BE2C (cell line): ENCODE data around the gene INO80.

Source experiments
- DNase-seq: peaks from one replicate; pipeline ENCODE4 v3.0.0-alpha.2; 2020
- H3K27me3 ChIP-seq: fragments of 250-450 bp; sonication (Bioruptor Pico); 2 replicates; pipeline ENCODE4 v1.5.1; 2020; ENCODE audit warnings: mild to moderate bottlenecking
- H3K36me3 ChIP-seq: fragments of 250-450 bp; sonication (Bioruptor Pico); 2 replicates; pipeline ENCODE4 v1.5.1; 2020; ENCODE audit warnings: mild to moderate bottlenecking
- H3K4me1 ChIP-seq: fragments of 250-450 bp; sonication (Bioruptor Pico); 2 replicates; pipeline ENCODE4 v1.5.1; 2020
- H3K4me3 ChIP-seq: 2 replicates; pipeline ENCODE4 v1.5.1; 2011; ENCODE audit warnings: low read depth, low read length
- H3K9me3 ChIP-seq: fragments of 250-450 bp; sonication (Bioruptor Pico); 2 replicates; pipeline ENCODE4 v1.5.1; 2020
- CTCF ChIP-seq: IDR thresholded peaks from 2 replicates; pipeline ENCODE4 v1.5.1; 2012; ENCODE audit warnings: mild to moderate bottlenecking, low read depth, low read length

Gene INO80

DNA sequence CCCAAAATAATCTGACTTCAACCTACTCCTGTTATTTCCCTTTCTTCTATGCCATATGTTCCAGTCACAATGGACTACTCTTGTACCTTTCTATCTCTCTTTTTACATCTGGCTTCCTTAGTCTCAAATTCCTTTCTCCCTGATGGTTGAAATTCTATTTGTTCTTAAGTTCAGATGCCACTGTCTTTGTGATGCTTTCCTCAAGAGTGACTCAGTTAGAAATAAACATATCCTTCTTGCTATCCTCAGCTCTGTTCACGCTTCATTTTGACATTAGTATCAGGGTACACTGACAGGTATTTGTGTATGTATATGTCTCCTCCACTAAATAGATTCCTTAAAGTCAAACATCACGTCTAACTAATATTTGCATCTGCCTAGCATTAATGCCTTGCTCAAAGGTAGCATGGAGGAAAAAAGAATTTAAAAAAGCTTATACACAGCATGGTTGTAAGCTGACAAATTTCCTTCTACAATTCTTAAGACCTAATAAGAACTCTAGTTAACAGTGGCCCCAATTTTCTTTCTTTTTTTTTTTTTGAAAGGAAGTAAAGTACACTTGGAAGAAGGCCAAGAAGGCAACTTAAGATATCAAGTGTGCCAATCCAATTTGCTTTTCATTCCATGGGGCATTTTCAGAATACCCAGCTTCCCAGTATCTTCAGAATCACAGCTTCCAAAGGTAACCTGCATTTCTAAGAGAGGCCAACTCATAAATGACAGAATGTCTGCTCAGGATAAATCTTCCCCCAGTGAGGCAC, 104.8 kb downstream of the INO80 start:
- Histone ChIP-seq H3K36me3 (peaks cover 45% of the 10 kb centered on the region), H3K4me1 (no peaks in the 10 kb centered on the region)
- DNase-seq = no peak

GRCh38 chr15:41010345-41010744, 105.7 kb downstream of the INO80 start:
- H3K9me3 ChIP-seq = no peaks in the 10 kb centered on the region
- peaks cover 38% of the 10 kb centered on the region for H3K36me3 ChIP-seq
- no peak for TF ChIP-seq CTCF
- no peaks in the 10 kb centered on the region for H3K27me3 ChIP-seq
- H3K4me3 ChIP-seq = no peak overlapping the region
- DNase-seq = no peak
- H3K4me1 ChIP-seq = no peaks in the 10 kb centered on the region

More for the DNA sequence above, 104.8 kb downstream of the INO80 start:
- TF ChIP-seq CTCF = no peak
- no peak overlapping the region for H3K4me3 ChIP-seq
- H3K27me3 ChIP-seq = no peaks in the 10 kb centered on the region
- H3K9me3 ChIP-seq = no peaks in the 10 kb centered on the region

DNA sequence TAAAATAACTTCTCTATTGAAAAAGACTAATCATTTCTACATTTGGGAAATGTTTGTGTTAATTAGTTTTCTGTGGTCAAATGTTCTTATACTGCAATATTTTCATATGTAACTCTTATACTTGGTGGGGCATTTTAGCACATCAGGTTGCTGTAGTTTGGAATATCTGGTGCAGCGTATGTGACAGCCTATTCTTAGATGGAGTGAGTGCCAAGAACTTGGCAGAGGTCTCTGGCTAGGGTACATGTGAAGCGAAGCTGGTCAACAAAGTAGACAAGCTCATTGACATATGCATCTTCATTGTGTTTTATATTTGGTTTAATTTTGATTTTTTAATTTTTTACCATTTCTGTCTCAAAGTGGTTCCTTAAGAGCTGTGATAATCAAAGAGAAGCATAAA, 109.6 kb downstream of the INO80 start:
- no peaks in the 10 kb centered on the region for H3K4me1 ChIP-seq
- peaks cover 42% of the 10 kb centered on the region for H3K36me3 ChIP-seq
- no peak for DNase-seq
- no peak for TF ChIP-seq CTCF
- no peaks in the 10 kb centered on the region for H3K27me3 ChIP-seq
- no peak overlapping the region for H3K4me3 ChIP-seq
- H3K9me3 ChIP-seq = no peaks in the 10 kb centered on the region

DNA sequence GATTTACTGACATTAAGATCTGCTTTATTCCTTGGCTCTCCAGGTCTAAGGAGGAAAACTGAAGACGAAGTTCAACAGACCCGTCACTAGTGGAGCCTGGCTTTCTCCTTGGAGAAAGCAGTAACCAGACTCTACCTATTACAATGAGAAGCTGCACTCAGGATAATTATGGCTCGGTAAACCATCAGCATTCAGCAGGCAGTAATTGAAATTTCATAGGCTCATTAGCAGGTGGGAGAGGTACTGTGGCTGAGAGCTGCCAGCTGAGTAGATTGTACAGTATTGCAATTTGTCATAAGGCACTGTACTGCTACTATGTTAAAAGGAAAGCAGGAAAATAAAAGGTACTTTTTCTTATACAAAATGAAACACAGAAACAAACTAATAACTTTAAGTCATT, 111.6 kb downstream of the INO80 start:
- H3K27me3 ChIP-seq = no peaks in the 10 kb centered on the region
- peaks cover 44% of the 10 kb centered on the region for H3K36me3 ChIP-seq
- no peaks in the 10 kb centered on the region for H3K4me1 ChIP-seq
- no peak for DNase-seq
- no peak overlapping the region for H3K4me3 ChIP-seq
- TF ChIP-seq CTCF = no peak
- no peaks in the 10 kb centered on the region for H3K9me3 ChIP-seq

DNA sequence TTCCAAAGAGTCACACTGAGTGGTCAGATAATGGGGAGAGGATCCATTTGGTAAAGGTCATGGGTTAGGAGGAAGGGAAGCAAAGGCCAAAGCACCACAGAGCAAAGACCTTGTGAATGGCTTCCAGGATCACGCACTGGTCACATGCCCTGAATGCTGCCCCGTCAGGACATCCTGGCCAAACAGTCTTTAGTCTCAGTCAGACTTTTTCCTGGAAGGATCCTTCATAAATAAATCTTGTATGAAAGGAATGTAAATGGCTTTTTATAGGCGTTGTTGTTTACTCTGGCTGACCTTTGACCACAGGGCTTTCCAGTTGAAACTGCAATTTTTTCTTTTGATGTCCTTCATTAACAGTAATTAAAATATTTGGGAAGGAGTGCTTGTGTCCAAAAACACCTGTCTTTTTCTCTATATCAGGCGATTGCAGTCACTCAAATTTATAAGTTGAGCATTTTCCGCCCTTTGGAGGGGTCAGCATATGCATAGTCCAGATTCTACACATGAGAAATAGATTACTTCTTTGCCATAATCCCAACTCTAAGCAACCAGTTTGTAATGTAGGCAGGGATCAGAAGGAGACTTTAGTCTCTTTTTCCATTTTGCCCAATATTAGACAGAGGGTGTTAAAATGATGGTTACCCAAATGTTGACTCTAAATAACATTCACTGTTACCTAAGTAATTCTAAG, 114.4 kb downstream of the INO80 start:
- Histone ChIP-seq H3K4me3 (no peak overlapping the region), H3K36me3 (peaks cover 49% of the 10 kb centered on the region), H3K9me3 (no peaks in the 10 kb centered on the region), H3K4me1 (no peaks in the 10 kb centered on the region), H3K27me3 (no peaks in the 10 kb centered on the region)
- no peak for DNase-seq
- TF ChIP-seq CTCF = no peak

DNA sequence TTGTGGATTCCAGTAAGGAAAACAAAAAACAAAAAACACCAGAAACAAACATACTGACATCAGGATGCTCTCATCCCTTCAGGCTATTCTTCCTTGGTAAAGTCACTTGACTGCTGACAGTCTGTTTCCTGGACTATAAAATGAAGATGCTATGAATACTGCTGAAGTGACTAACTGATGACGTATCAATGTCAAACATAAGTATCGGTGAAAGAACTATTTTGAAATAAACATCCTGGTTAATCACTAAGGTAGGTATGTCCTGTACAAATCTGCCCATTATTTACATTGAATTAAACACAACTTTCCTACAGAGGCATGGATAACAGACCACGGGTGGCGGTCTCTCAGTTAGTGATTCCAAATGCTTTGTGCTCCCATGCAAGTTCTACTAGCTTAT, 116.9 kb downstream of the INO80 start:
- H3K4me1 ChIP-seq = no peaks in the 10 kb centered on the region
- TF ChIP-seq CTCF = no peak
- H3K4me3 ChIP-seq = no peak overlapping the region
- no peaks in the 10 kb centered on the region for H3K27me3 ChIP-seq
- no peaks in the 10 kb centered on the region for H3K9me3 ChIP-seq
- peaks cover 65% of the 10 kb centered on the region for H3K36me3 ChIP-seq
- no peak for DNase-seq
